Dedifferentiated amniotic fluid mesenchymal stem cell (primary cell): ENCODE data around the gene TGFB2.

Source experiments
- DNase-seq: peaks from one replicate; pipeline ENCODE4 v3.0.0-alpha.2; 2016; ENCODE audit errors: extremely low spot score

TGFB2 gene

DNA sequence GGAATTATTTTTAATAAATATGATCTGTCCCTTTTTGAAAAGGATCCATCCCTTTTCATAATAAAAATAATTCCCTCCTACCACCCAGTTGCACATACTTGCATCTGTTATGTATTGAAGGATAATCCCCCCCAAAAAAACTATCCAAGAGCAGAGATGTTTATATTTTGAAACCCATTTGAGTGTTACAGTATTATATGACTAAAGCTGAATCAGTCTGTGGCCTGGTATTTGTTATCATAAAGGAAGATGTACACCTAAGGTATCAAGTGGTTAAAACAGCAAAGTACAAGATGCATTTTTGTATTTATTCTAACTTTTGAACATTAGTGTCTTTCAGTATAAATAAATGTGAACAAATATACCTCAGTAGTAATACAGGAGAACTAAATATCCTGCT, 12.7 kb upstream of the TGFB2 start:
- DNase-seq, result no peak

DNA sequence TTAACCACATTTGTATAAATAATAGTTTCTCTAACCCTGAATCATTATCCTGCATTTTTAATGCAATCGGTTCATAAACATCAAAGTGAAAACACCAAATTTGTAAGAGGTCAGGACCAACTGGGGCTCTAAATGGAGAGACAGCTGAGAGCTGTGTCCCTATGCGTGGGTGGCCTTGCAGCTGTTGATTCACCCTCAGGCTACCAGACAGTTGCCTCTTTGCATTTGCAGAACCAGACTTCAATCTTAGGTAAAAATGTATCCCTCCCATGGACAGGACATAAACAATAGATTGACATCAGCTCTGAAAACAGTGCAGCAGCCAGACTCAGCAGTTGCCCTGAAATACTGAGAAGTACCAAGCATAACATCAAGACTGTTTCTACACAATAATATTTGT, 8.8 kb upstream of the TGFB2 start:
- no peak for DNase-seq

- peak; percentile 72 for DNase-seq
Measured at GRCh38 chr1:218339267-218339831, 5.8 kb upstream of the TGFB2 start.

GRCh38 chr1:218341325-218341724, 3.8 kb upstream of the TGFB2 start:
- no peak for DNase-seq

GRCh38 chr1:218342091-218342490, 3.0 kb upstream of the TGFB2 start:
- no peak for DNase-seq

DNA sequence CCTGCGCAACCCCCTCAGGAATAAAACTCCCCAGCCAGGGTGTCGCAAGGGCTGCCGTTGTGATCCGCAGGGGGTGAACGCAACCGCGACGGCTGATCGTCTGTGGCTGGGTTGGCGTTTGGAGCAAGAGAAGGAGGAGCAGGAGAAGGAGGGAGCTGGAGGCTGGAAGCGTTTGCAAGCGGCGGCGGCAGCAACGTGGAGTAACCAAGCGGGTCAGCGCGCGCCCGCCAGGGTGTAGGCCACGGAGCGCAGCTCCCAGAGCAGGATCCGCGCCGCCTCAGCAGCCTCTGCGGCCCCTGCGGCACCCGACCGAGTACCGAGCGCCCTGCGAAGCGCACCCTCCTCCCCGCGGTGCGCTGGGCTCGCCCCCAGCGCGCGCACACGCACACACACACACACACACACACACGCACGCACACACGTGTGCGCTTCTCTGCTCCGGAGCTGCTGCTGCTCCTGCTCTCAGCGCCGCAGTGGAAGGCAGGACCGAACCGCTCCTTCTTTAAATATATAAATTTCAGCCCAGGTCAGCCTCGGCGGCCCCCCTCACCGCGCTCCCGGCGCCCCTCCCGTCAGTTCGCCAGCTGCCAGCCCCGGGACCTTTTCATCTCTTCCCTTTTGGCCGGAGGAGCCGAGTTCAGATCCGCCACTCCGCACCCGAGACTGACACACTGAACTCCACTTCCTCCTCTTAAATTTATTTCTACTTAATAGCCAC, 696 bp downstream of the TGFB2 start:
- peak; percentile 58 for DNase-seq

GRCh38 chr1:218346391-218347204, 1.5 kb downstream of the TGFB2 start:
- DNase-seq, result no peak

DNA sequence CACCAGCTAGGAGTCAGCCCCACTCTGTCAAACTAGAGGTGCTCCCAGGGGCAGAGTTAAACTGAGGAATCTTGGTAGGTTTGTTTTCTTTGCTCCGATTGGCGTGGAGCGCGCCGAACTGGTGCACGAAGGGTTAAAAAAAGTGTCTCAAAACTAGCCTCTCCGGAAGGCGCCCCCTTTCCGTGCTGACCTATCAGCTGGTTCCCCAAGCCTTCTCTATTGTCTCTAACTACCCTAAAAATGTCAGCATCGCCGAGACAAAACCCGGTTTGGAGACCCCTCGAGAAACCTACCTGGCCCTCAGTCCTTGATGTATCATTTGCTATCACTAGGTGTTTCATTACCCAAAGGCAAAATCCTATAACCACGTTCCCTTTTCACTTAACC, 2.2 kb downstream of the TGFB2 start:
- no peak for DNase-seq

- DNase-seq, result peak; percentile 62
Measured at GRCh38 chr1:218347723-218348627, 2.8 kb downstream of the TGFB2 start.

GRCh38 chr1:218348628-218349071, 3.5 kb downstream of the TGFB2 start:
- DNase-seq, result no peak

- DNase-seq, result no peak
Measured at GRCh38 chr1:218349348-218350034, 4.4 kb downstream of the TGFB2 start.

DNA sequence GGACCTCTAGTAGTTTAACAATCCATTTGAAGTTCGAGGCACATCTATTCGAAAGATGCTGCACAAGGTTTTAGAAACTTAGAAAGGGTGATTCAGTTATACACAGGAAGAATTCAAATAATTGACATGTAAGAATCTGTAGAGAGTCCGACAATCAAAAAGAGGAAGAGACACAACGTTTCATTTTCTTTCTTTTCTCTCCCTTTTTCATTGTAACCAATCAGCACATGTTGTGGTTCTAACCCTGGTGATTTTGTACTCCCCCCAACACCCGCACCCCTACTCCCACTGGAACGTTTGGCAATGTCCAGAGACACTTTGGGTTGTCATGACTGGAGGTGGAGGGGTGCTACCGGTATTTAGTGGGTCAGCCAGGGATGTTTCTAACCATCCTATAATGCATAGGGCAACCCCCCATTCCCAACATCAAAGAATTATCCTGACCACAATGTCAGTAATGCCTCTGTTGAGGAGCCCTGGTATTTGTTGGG, 4.9 kb downstream of the TGFB2 start:
- no peak for DNase-seq

- DNase-seq, result peak; percentile 88
Measured at GRCh38 chr1:218350801-218351266, 5.7 kb downstream of the TGFB2 start.

GRCh38 chr1:218351391-218352074, 6.4 kb downstream of the TGFB2 start:
- DNase-seq, result peak; percentile 49

DNA sequence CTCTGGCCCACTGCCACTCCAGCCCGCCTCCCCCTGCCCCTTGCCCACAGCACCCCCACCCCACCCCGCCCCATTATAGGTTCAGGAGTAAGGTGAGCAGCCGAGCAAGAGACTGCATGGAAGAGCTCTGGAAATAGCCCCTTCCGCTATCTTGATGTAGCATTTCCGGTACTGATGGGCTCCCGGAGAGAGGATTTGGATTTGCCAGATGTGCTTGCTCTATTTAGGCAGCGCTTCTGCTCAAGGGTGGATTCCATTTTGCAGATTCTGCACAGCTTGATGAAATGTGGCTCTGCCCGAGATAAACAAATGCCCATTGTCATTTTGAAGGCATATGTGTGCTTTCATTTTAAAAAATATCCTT, 6.9 kb downstream of the TGFB2 start:
- DNase-seq, result no peak

DNA sequence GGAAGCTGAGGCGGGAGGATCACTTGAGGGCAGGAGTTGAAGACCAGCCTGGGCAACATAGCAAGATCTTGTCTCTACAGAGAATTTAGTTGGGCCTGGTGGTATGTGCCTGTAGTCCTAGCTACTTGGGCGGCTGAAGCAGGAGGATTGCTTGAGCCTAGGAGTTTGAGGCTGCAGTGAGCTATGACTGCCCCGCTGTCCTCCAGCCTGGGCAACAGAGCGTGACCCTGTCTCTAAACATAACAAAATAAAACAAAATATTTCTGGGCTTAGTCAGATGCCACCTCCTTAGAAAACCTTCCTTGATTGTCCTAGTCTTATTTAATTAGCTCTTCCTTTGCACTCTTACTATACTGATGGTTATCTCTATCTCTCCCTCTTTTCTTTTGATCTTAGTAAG, 8.5 kb downstream of the TGFB2 start:
- DNase-seq, result no peak

- no peak for DNase-seq
Measured at GRCh38 chr1:218355278-218355677, 10.1 kb downstream of the TGFB2 start.

DNA sequence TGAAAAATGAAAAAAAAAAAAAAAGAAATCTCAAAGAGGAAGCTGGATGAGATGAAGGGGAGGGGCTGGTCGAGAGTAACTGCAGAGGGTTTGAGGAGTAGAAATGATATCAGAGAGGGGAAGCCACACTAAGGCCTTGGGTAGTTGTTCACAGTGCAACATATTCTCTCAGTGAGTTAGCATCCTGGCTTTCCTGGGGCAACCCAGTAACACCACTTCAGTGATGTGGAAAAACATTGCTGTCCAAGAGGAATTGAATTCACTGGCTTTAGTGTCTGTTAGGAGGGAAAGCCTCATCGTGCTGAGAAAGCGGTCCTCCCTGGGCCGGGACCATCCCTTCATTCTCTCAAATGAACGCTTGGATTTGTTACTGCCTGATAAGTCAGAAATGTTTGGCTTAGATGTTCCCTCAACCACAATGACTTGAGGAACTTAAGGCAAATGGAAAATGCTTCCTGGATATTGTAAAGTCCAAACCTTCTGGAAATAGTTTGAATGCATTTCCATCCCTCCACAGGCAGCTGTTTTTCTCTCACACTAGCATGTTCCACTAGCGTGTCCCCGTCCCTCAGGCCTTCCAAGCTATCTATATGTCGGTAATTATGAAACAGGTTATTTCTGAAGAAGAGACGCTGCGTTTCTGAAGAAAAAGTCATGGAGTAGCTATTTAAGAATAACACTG, 12.2 kb downstream of the TGFB2 start:
- DNase-seq, result no peak

DNA sequence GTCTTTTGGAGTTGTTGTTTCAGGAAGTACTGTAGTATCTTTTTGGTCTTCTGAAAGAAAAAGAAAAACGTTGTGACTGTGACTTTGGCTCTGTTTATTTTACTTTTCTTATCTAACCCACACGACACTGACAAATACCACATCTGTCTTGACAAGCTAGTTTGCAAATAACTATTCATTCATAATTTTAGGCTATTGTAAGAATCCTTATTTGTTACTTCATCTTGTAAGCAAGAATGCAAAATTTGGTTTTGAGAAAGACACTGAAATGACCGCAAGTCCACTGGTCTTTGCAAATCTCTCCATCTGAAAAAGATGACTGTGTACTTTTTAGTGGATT, 12.7 kb downstream of the TGFB2 start:
- no peak for DNase-seq
